ENCODE measurements around the gene RGSL1.

GRCh38 chr1:182495693-182496092, 45.7 kb downstream of the RGSL1 start:
- TF ChIP-seq POLR2AphosphoS5 (IDR thresholded peaks at IDR 0.05; ENCODE audit: low read depth, low read length) = no peak
- TF ChIP-seq FOXP2 (optimal IDR thresholded peaks at IDR 0.05; ENCODE audit: borderline replicate concordance, extremely low read depth, extremely low read length, insufficient read depth) = no peak
- no peak for TF ChIP-seq TAF1 (IDR thresholded peaks at IDR 0.05; ENCODE audit: borderline replicate concordance, insufficient read depth, low read length)
- TF ChIP-seq REST (IDR thresholded peaks at IDR 0.05; ENCODE audit: insufficient read depth in 1 of 2, low read depth in 2 of 2, low read length in 2 of 2) = no peak
